K562 (cell line): ENCODE measurements around the gene HAO2. TPM values are rescaled to one million over a fixed set of nuclear protein-coding genes. Genes with fewer than 3 reads are reported as not detected.

Source experiments
- ATAC-seq: fragments of 200-7000 bp; cut with Tn5 transposase; 3 replicates; pipeline ENCODE4 v1.9.1; 2020; ENCODE audit warnings: moderate library complexity
- BruUV-seq: library from RNA; stranded (reverse); fragments of 400-500 nt; replicated peaks from 2 replicates; lab custom pipeline; 2021; lab: Mats Ljungman, UMichigan
- CTCF ChIA-PET: fragments of 300-600 bp; formaldehyde crosslinking; extraction: SDS; loops from one replicate; lab custom pipeline; 2021; ENCODE audit warnings: low intra/inter-chr PET ratio; lab: Yijun Ruan, JAX
- POLR2A ChIA-PET: fragments of 300-600, 350-650 bp; sonication (Branson Sonifier 250); formaldehyde crosslinking; extraction: SDS; loops from one replicate; lab custom pipeline; 2021; ENCODE audit warnings: antibody characterized with exemption, inconsistent platforms; lab: Yijun Ruan, JAX
- DNase-seq, 4 experiments: peaks; one replicate each; pipeline versions ENCODE4 v3.0.0 to v3.0.0-alpha.2; 2011 to 2018; ENCODE audit warnings: low spot score in 3 of 4, mixed read lengths in 3 of 4; ENCODE audit errors: extremely low read depth in 1 of 4
- FAIRE-seq: peaks from 2 replicates; lab custom pipeline; 2011; peaks lifted over from hg19 to GRCh38; lab: Jason Lieb, UNC
- H2AFZ ChIP-seq: 2 replicates; pipeline ENCODE4 v1.6.0; 2011; ENCODE audit warnings: low read depth, low read length, control low read depth, inconsistent platforms
- H3K27ac ChIP-seq: fragments of 200-600 bp; 3 replicates; pipeline ENCODE4 v1.8.0; 2011; ENCODE audit warnings: low read depth, mild to moderate bottlenecking, control low read depth, inconsistent platforms, low read length, moderate library complexity, mixed read lengths; ENCODE audit errors: extremely low read depth
- H3K27me3 ChIP-seq, 2 experiments: fragments of 300-600 bp in 1 of 2; 2 replicates in 1 of 2; 3 replicates in 1 of 2; pipeline versions ENCODE4 v1.6.0 to v1.8.0; 2011; ENCODE audit warnings: inconsistent platforms in 2 of 2, low read length in 2 of 2, mild to moderate bottlenecking in 1 of 2, mixed read lengths in 1 of 2, moderate library complexity in 1 of 2; ENCODE audit not compliant: control insufficient read depth in 2 of 2, insufficient read depth in 2 of 2
- H3K36me3 ChIP-seq: fragments of 300-600 bp; 3 replicates; pipeline ENCODE4 v1.8.0; 2011; ENCODE audit warnings: mild to moderate bottlenecking, low read length, inconsistent platforms; ENCODE audit not compliant: control insufficient read depth, insufficient read depth
- H3K4me1 ChIP-seq, 2 experiments: fragments of 200-600 bp in 1 of 2; replicated peaks in 1 of 2; 2 replicates in 1 of 2; 3 replicates in 1 of 2; pipeline versions ENCODE4 v1.5.1 to v1.8.0; 2011; ENCODE audit warnings: inconsistent platforms in 2 of 2, low read length in 2 of 2, mild to moderate bottlenecking in 1 of 2, mixed read lengths in 1 of 2, moderate library complexity in 1 of 2; ENCODE audit not compliant: control insufficient read depth in 2 of 2, insufficient read depth in 2 of 2
- H3K4me2 ChIP-seq: 2 replicates; pipeline ENCODE4 v1.6.1; 2011; ENCODE audit warnings: low read length, control low read depth, inconsistent platforms, mixed read lengths; ENCODE audit not compliant: insufficient read depth
- H3K4me3 ChIP-seq: fragments of 200-600 bp; sonication (generic), shearing (Covaris generic); 2 replicates; pipeline ENCODE4 v1.5.1; 2016; ENCODE audit warnings: control low read depth, inconsistent platforms
- H3K79me2 ChIP-seq: fragments of 200-600 bp; 3 replicates; pipeline ENCODE4 v1.8.0; 2011; ENCODE audit warnings: low read length, inconsistent platforms; ENCODE audit not compliant: control insufficient read depth, insufficient read depth
- H3K9ac ChIP-seq, 2 experiments: 2 replicates each; pipeline versions ENCODE4 v1.6.0 to v1.6.1; 2011; ENCODE audit warnings: low read depth in 2 of 2, low read length in 2 of 2, control low read depth in 1 of 2, inconsistent platforms in 1 of 2, mild to moderate bottlenecking in 1 of 2, mixed read lengths in 1 of 2; ENCODE audit not compliant: insufficient read depth in 1 of 2
- H3K9me1 ChIP-seq: one replicate; pipeline ENCODE4 v1.6.0; 2011; ENCODE audit warnings: inconsistent platforms, mild to moderate bottlenecking, low read length, moderate library complexity; ENCODE audit not compliant: control insufficient read depth, insufficient read depth
- H3K9me3 ChIP-seq: replicated peaks from 2 replicates; pipeline ENCODE4 v1.5.1; 2011; ENCODE audit warnings: low read depth, low read length, inconsistent platforms; ENCODE audit not compliant: control insufficient read depth, insufficient read depth
- H4K20me1 ChIP-seq: replicated peaks from 2 replicates; pipeline ENCODE4 v1.6.1; 2011; ENCODE audit warnings: low read length, inconsistent platforms, mixed read lengths; ENCODE audit not compliant: control insufficient read depth, insufficient read depth
- BRCA1 ChIP-seq, 2 experiments: fragments of 450-650 bp in 1 of 2; sonication (generic) in 1 of 2; formaldehyde crosslinking in 1 of 2; IDR thresholded peaks; 2 replicates each; pipeline versions ENCODE4 v1.5.0 to v1.6.1; 2017 to 2020; ENCODE audit warnings: mild to moderate bottlenecking in 1 of 2, missing genetic modification reagents in 1 of 2
- CHCHD3 ChIP-seq: fragments of 250-450 bp; sonication (Bioruptor Pico); IDR thresholded peaks from 2 replicates; pipeline ENCODE4 v2.1.2; 2022; ENCODE audit warnings: mild to moderate bottlenecking
- E2F3 ChIP-seq: fragments of 250-450 bp; sonication (Bioruptor Pico); IDR thresholded peaks from 2 replicates; pipeline ENCODE4 v1.4.0; 2020; ENCODE audit warnings: mild to moderate bottlenecking
- ELF1 ChIP-seq: fragments of 200-800 bp; sonication (Bioruptor generic); IDR thresholded peaks from 2 replicates; pipeline ENCODE4 v1.6.1; 2016; ENCODE audit warnings: missing genetic modification characterization, missing compliant biosample characterization
- ELF2 ChIP-seq: fragments of 250-450 bp; sonication (Bioruptor Pico); IDR thresholded peaks from 2 replicates; pipeline ENCODE4 v1.5.0; 2021; ENCODE audit warnings: mild to moderate bottlenecking
- HOXB6 ChIP-seq: fragments of 250-450 bp; sonication (Bioruptor Pico); IDR thresholded peaks from 2 replicates; pipeline ENCODE4 v1.5.1; 2022; ENCODE audit warnings: mild to moderate bottlenecking, borderline replicate concordance
- PTRF ChIP-seq: fragments of 450-650 bp; IDR thresholded peaks from 2 replicates; pipeline ENCODE4 v1.6.1; 2016; ENCODE audit warnings: mild to moderate bottlenecking, missing genetic modification characterization, missing compliant biosample characterization
- SRSF3 ChIP-seq: fragments of 200-400 bp; formaldehyde crosslinking; IDR thresholded peaks from 2 replicates; pipeline ENCODE4 v1.6.1; 2016; ENCODE audit warnings: mild to moderate bottlenecking, low read length, moderate library complexity; ENCODE audit not compliant: insufficient read depth
- TGIF2 ChIP-seq: sonication (generic); formaldehyde crosslinking; IDR thresholded peaks from 2 replicates; pipeline ENCODE4 v1.8.1; 2022; ENCODE audit warnings: mild to moderate bottlenecking, missing genetic modification reagents, moderate library complexity
- ZFP1 ChIP-seq: fragments of 450-650 bp; formaldehyde crosslinking; IDR thresholded peaks from 2 replicates; pipeline ENCODE4 v1.4.0; 2020; ENCODE audit warnings: mild to moderate bottlenecking, mixed read lengths
- ZNF134 ChIP-seq: fragments of 250-450 bp; sonication (Bioruptor Pico); conservative IDR thresholded peaks from 2 replicates; pipeline ENCODE4 v1.4.0; 2020
- ZNF146 ChIP-seq: IDR thresholded peaks from one replicate; pipeline ENCODE4 v1.6.1; 2018; ENCODE audit warnings: missing compliant biosample characterization; ENCODE audit not compliant: unreplicated experiment
- ZNF217 ChIP-seq: sonication (generic); formaldehyde crosslinking; IDR thresholded peaks from 2 replicates; pipeline ENCODE4 v1.8.0; 2022; ENCODE audit warnings: mild to moderate bottlenecking, missing genetic modification reagents
- ZNF398 ChIP-seq: fragments of 250-450 bp; sonication (Bioruptor Pico); IDR thresholded peaks from 2 replicates; pipeline ENCODE4 v1.8.0; 2021; ENCODE audit warnings: moderate library complexity, mild to moderate bottlenecking, inconsistent platforms
- ZNF780A ChIP-seq: fragments of 250-450 bp; sonication (Bioruptor Pico); IDR thresholded peaks from 2 replicates; pipeline ENCODE4 v1.5.0; 2021; ENCODE audit warnings: mild to moderate bottlenecking
- ZNF785 ChIP-seq: fragments of 250-450 bp; sonication (Bioruptor Pico); IDR thresholded peaks from 2 replicates; pipeline ENCODE4 v1.4.0; 2020; ENCODE audit warnings: mild to moderate bottlenecking
- WGBS: fragments of 100-300 bp; shearing (Covaris generic); methylation state at CpG from one replicate; pipeline ENCODE4 v1.1.6; 2016; ENCODE audit warnings: low coverage, mixed read lengths; ENCODE audit not compliant: insufficient coverage; ENCODE audit errors: missing lambda C conversion rate; 5-methylcytosine and 5-hydroxymethylcytosine counted together
- in situ Hi-C: fragments of 300-500 bp; cut with MboI; formaldehyde crosslinking; loops from 4 replicates; pipeline ENCODE4 v1.15.0; 2018; ENCODE audit warnings: inconsistent platforms, mixed read lengths
- intact Hi-C: fragments of 100-400 bp; cut with micrococcal nuclease; formaldehyde crosslinking; loops from 2 replicates; pipeline ENCODE4 v1.14.2; 2022
- polyA plus RNA-seq, 8 experiments: library from polyadenylated mRNA; depleted of rRNA in 4 of 8; stranded (reverse) in 5 of 8; unstranded in 3 of 8; fragments of >200 nt; fragmentation: Nextera tagmentation in 2 of 8; fragmentation: Illumina TruSeq in 1 of 8; extraction: Ambion mirVana in 2 of 8; extraction: Trizol in 1 of 8; gene quantifications; 2 replicates each; pipeline versions ENCODE4 v1.2.1 to v1.2.3, GENCODE V29; 2011 to 2014; ENCODE audit warnings: inconsistent platforms in 1 of 8, missing spikeins in 1 of 8
- total RNA-seq, 7 experiments: library from RNA; depleted of rRNA in 6 of 7; stranded (reverse); fragments of >200 nt in 6 of 7; fragmentation: Illumina TruSeq in 2 of 7; extraction: Trizol in 2 of 7; gene quantifications; 2 replicates each; pipeline versions ENCODE4 v1.2.1 to v1.2.3, GENCODE V29; 2011 to 2021; ENCODE audit warnings: low replicate concordance in 1 of 7

Gene HAO2
- total and polyA plus RNA-seq, 9 of the 15 experiments (the other 6 are each of a cell fraction or from before 2014, with no cell fraction given), result not detected

GRCh38 chr1:119321666-119322419, 46.7 kb upstream of the HAO2 start:
- no peak for FAIRE-seq

GRCh38 chr1:119323216-119323982, 45.2 kb upstream of the HAO2 start:
- WGBS, result 3% methylated on average over 5 of the region's 5 CpGs
- TF ChIP-seq ZFP1 (no peak), ZNF217 (CRISPR knock-in tag) (no peak), ELF1 (tag) (no peak), SRSF3 (no peak), E2F3 (no peak), TGIF2 (CRISPR knock-in tag) (no peak), ZNF785 (CRISPR knock-in tag) (no peak), PTRF (tag) (no peak), CHCHD3 (CRISPR knock-in tag) (no peak), ZNF398 (CRISPR knock-in tag) (no peak), ELF2 (no peak), ZNF780A (no peak)

More at GRCh38 chr1:119321666-119322419, 46.7 kb upstream of the HAO2 start:
- Histone ChIP-seq H3K4me3 (no peak overlapping the region), H2AFZ (no peak overlapping the region), H3K4me1 (no peaks in the 10 kb centered on the region), H3K27me3 (peaks cover 9 to 10% of the 10 kb centered on the region in 2 experiments; a peak in 3 of 5 replicates), H3K27ac (no peak overlapping the region), H3K4me2 (no peak overlapping the region), H3K36me3 (no peaks in the 10 kb centered on the region), H3K9me3 (no peaks in the 10 kb centered on the region), H4K20me1 (no peaks in the 10 kb centered on the region), H3K9ac (no peak overlapping the region), H3K79me2 (no peaks in the 10 kb centered on the region), H3K9me1 (no peaks in the 10 kb centered on the region)
- DNase-seq (no peak), ATAC-seq (no peak)
- ChIA-PET CTCF (no interaction called here), POLR2A (interaction anchor here (0.6 kb wide), 1 partner anchor 52 kb away, joined by 3 read pairs; no protein-coding TSS in a partner anchor)
- 0% methylated on average over 5 of the region's 5 CpGs for WGBS
- BruUV-seq, result no TSS peak
- TF ChIP-seq HOXB6 (CRISPR knock-in tag) (no peak), BRCA1 (IDR thresholded peaks at IDR 0.05) (no peak), BRCA1 (CRISPR knock-in tag; IDR thresholded peaks at IDR 0.05) (no peak), ZNF134 (peak; percentile 74), ZNF146 (CRISPR knock-in tag) (no peak)
- in situ Hi-C loops, result no loop called here
- intact Hi-C loops, result no loop called here

More at GRCh38 chr1:119323216-119323982, 45.2 kb upstream of the HAO2 start:
- ChIA-PET CTCF (no interaction called here), POLR2A (no interaction called here)
- H3K9me1 ChIP-seq, result no peaks in the 10 kb centered on the region
- H3K9ac ChIP-seq, result no peak overlapping the region
- in situ Hi-C loops (no loop called here), intact Hi-C loops (no loop called here)
- H4K20me1 ChIP-seq, result no peaks in the 10 kb centered on the region
- H3K27me3 ChIP-seq, result peaks cover 11 to 16% of the 10 kb centered on the region in 2 experiments; a peak in 3 of 5 replicates
- FAIRE-seq (no peak), ATAC-seq (no peak), DNase-seq (no peak)
- H3K36me3 ChIP-seq, result no peaks in the 10 kb centered on the region
- H3K4me3 ChIP-seq, result no peak overlapping the region
- H2AFZ ChIP-seq, result no peak overlapping the region
- no peaks in the 10 kb centered on the region for H3K9me3 ChIP-seq
- H3K27ac ChIP-seq, result no peak overlapping the region
- no peak overlapping the region for H3K4me2 ChIP-seq
- H3K79me2 ChIP-seq, result no peaks in the 10 kb centered on the region
- peaks cover 0 to 5% of the 10 kb centered on the region in 2 experiments; a peak in 1 of 5 replicates for H3K4me1 ChIP-seq
- BruUV-seq, result no TSS peak
